ENCODE results near the gene ZAP70. TPM values are rescaled to one million over a fixed set of nuclear protein-coding genes. Genes with fewer than 3 reads are reported as not detected.
"Not testable (repeated sequence)": the region's sequence is repeated elsewhere in the genome, so short reads cannot be mapped to it uniquely, and the experiment has no call there.

The ZAP70 gene
- total and polyA plus RNA-seq, 4 donors: 0.40 to 2.1 (median 1.9) TPM

GRCh38 chr2:97706708-97707345 is 6.5 kb upstream of the ZAP70 start:
- Histone ChIP-seq H3K27ac (ENCODE audit: low read depth, low read length) (no peak overlapping the region), H3K4me3 (ENCODE audit: low read depth, low read length) (no peak overlapping the region), H3K27me3 (ENCODE audit: control insufficient read depth, insufficient read depth, low read length) (no peaks in the 10 kb centered on the region), H3K36me3 (ENCODE audit: control insufficient read depth, insufficient read depth, low read length) (no peaks in the 10 kb centered on the region), H3K4me1 (ENCODE audit: control insufficient read depth, insufficient read depth, low read length) (no peaks in the 10 kb centered on the region), H3K9me3 (ENCODE audit: control insufficient read depth, insufficient read depth, low read length) (no peaks in the 10 kb centered on the region)
- no peak for DNase-seq (ENCODE audit: low read depth in 4 of 6, low spot score in 6 of 6)
- 71% methylated on average over 6 of the region's 11 CpGs for WGBS (ENCODE audit: insufficient coverage)

- no peak overlapping the region for H3K4me3 ChIP-seq (ENCODE audit: low read depth, low read length)
- H3K27ac ChIP-seq (ENCODE audit: low read depth, low read length): no peak overlapping the region
- WGBS (ENCODE audit: insufficient coverage): 85% methylated on average over 11 of the region's 11 CpGs
- H3K36me3 ChIP-seq (ENCODE audit: control insufficient read depth, insufficient read depth, low read length): no peaks in the 10 kb centered on the region
- peaks cover 1% of the 10 kb centered on the region for H3K4me1 ChIP-seq (ENCODE audit: control insufficient read depth, insufficient read depth, low read length)
- DNase-seq (ENCODE audit: low read depth in 4 of 6, low spot score in 6 of 6): no peak
- H3K27me3 ChIP-seq (ENCODE audit: control insufficient read depth, insufficient read depth, low read length): no peaks in the 10 kb centered on the region
- H3K9me3 ChIP-seq (ENCODE audit: control insufficient read depth, insufficient read depth, low read length): no peaks in the 10 kb centered on the region
These were observed 5.9 kb upstream of the ZAP70 start for GRCh38 chr2:97707362-97708047.

GRCh38 chr2:97708048-97708380 is 5.4 kb upstream of the ZAP70 start:
- Histone ChIP-seq H3K27ac (ENCODE audit: low read depth, low read length) (no peak overlapping the region), H3K4me3 (ENCODE audit: low read depth, low read length) (no peak overlapping the region), H3K27me3 (ENCODE audit: control insufficient read depth, insufficient read depth, low read length) (no peaks in the 10 kb centered on the region), H3K36me3 (ENCODE audit: control insufficient read depth, insufficient read depth, low read length) (no peaks in the 10 kb centered on the region), H3K4me1 (ENCODE audit: control insufficient read depth, insufficient read depth, low read length) (peaks cover 6% of the 10 kb centered on the region), H3K9me3 (ENCODE audit: control insufficient read depth, insufficient read depth, low read length) (no peaks in the 10 kb centered on the region)
- no peak for DNase-seq (ENCODE audit: low read depth in 4 of 6, low spot score in 6 of 6)
- WGBS (ENCODE audit: insufficient coverage): 93% methylated on average over 4 of the region's 4 CpGs

GRCh38 chr2:97708608-97709007 is 4.8 kb upstream of the ZAP70 start:
- H3K4me1 ChIP-seq (ENCODE audit: control insufficient read depth, insufficient read depth, low read length): peaks cover 12% of the 10 kb centered on the region
- H3K36me3 ChIP-seq (ENCODE audit: control insufficient read depth, insufficient read depth, low read length): no peaks in the 10 kb centered on the region
- no peak overlapping the region for H3K4me3 ChIP-seq (ENCODE audit: low read depth, low read length)
- no peak for DNase-seq (ENCODE audit: low read depth in 4 of 6, low spot score in 6 of 6)
- 91% methylated on average over 5 of the region's 8 CpGs for WGBS (ENCODE audit: insufficient coverage)
- no peaks in the 10 kb centered on the region for H3K27me3 ChIP-seq (ENCODE audit: control insufficient read depth, insufficient read depth, low read length)
- no peak overlapping the region for H3K27ac ChIP-seq (ENCODE audit: low read depth, low read length)
- no peaks in the 10 kb centered on the region for H3K9me3 ChIP-seq (ENCODE audit: control insufficient read depth, insufficient read depth, low read length)

- Histone ChIP-seq H3K36me3 (ENCODE audit: control insufficient read depth, insufficient read depth, low read length) (no peaks in the 10 kb centered on the region), H3K9me3 (ENCODE audit: control insufficient read depth, insufficient read depth, low read length) (no peaks in the 10 kb centered on the region), H3K4me3 (ENCODE audit: low read depth, low read length) (no peak overlapping the region), H3K27me3 (ENCODE audit: control insufficient read depth, insufficient read depth, low read length) (no peaks in the 10 kb centered on the region), H3K27ac (ENCODE audit: low read depth, low read length) (no peak overlapping the region), H3K4me1 (ENCODE audit: control insufficient read depth, insufficient read depth, low read length) (peaks cover 13% of the 10 kb centered on the region)
- 79% methylated on average over 3 of the region's 6 CpGs for WGBS (ENCODE audit: insufficient coverage)
- DNase-seq (ENCODE audit: low read depth in 4 of 6, low spot score in 6 of 6): no peak
These were observed 2.0 kb upstream of the ZAP70 start for GRCh38 chr2:97711394-97711711.

GRCh38 chr2:97712175-97712574 is 1.2 kb upstream of the ZAP70 start:
- not testable (repeated sequence) for H3K27me3 ChIP-seq (ENCODE audit: control insufficient read depth, insufficient read depth, low read length); H3K9me3 ChIP-seq (ENCODE audit: control insufficient read depth, insufficient read depth, low read length)
- WGBS (ENCODE audit: insufficient coverage): 81% methylated on average over 9 of the region's 9 CpGs

GRCh38 chr2:97712693-97713295 is 582 bp upstream of the ZAP70 start:
- Histone ChIP-seq H3K27me3 (ENCODE audit: control insufficient read depth, insufficient read depth, low read length) (no peaks in the 10 kb centered on the region), H3K4me3 (ENCODE audit: low read depth, low read length) (no peak overlapping the region), H3K9me3 (ENCODE audit: control insufficient read depth, insufficient read depth, low read length) (no peaks in the 10 kb centered on the region), H3K36me3 (ENCODE audit: control insufficient read depth, insufficient read depth, low read length) (no peaks in the 10 kb centered on the region), H3K4me1 (ENCODE audit: control insufficient read depth, insufficient read depth, low read length) (peaks cover 13% of the 10 kb centered on the region), H3K27ac (ENCODE audit: low read depth, low read length) (no peak overlapping the region)
- WGBS (ENCODE audit: insufficient coverage): 83% methylated on average over 11 of the region's 11 CpGs
- DNase-seq (ENCODE audit: low read depth in 4 of 6, low spot score in 6 of 6): no peak

More at GRCh38 chr2:97712175-97712574, 1.2 kb upstream of the ZAP70 start:
- H3K4me3 ChIP-seq (ENCODE audit: low read depth, low read length); H3K27ac ChIP-seq (ENCODE audit: low read depth, low read length); DNase-seq (ENCODE audit: low read depth in 4 of 6, low spot score in 6 of 6); H3K36me3 ChIP-seq (ENCODE audit: control insufficient read depth, insufficient read depth, low read length): not testable (repeated sequence)
- H3K4me1 ChIP-seq (ENCODE audit: control insufficient read depth, insufficient read depth, low read length): peaks cover 13% of the 10 kb centered on the region

GRCh38 chr2:97714084-97714949 is 941 bp downstream of the ZAP70 start:
- H3K4me1 ChIP-seq (ENCODE audit: control insufficient read depth, insufficient read depth, low read length): peaks cover 13% of the 10 kb centered on the region
- no peaks in the 10 kb centered on the region for H3K36me3 ChIP-seq (ENCODE audit: control insufficient read depth, insufficient read depth, low read length)
- H3K27me3 ChIP-seq (ENCODE audit: control insufficient read depth, insufficient read depth, low read length): no peaks in the 10 kb centered on the region
- no peak overlapping the region for H3K27ac ChIP-seq (ENCODE audit: low read depth, low read length)
- no peak overlapping the region for H3K4me3 ChIP-seq (ENCODE audit: low read depth, low read length)
- DNase-seq (ENCODE audit: low read depth in 4 of 6, low spot score in 6 of 6): no peak
- WGBS (ENCODE audit: insufficient coverage): 79% methylated on average over 15 of the region's 17 CpGs
- no peaks in the 10 kb centered on the region for H3K9me3 ChIP-seq (ENCODE audit: control insufficient read depth, insufficient read depth, low read length)

- Histone ChIP-seq H3K9me3 (ENCODE audit: control insufficient read depth, insufficient read depth, low read length) (no peaks in the 10 kb centered on the region), H3K27me3 (ENCODE audit: control insufficient read depth, insufficient read depth, low read length) (no peaks in the 10 kb centered on the region), H3K4me3 (ENCODE audit: low read depth, low read length) (no peak overlapping the region), H3K27ac (ENCODE audit: low read depth, low read length) (no peak overlapping the region), H3K4me1 (ENCODE audit: control insufficient read depth, insufficient read depth, low read length) (peaks cover 13% of the 10 kb centered on the region), H3K36me3 (ENCODE audit: control insufficient read depth, insufficient read depth, low read length) (no peaks in the 10 kb centered on the region)
- no peak for DNase-seq (ENCODE audit: low read depth in 4 of 6, low spot score in 6 of 6)
- WGBS (ENCODE audit: insufficient coverage): 96% methylated on average over 7 of the region's 13 CpGs
These were observed 1.7 kb downstream of the ZAP70 start for GRCh38 chr2:97714950-97715652.
